Neural cell (in vitro differentiated cells): ENCODE measurements around the gene PPFIA4. TPM values are rescaled to one million over a fixed set of nuclear protein-coding genes. Genes with fewer than 3 reads are reported as not detected.

ENCODE experiments used
- H2AFZ ChIP-seq: fragments of 200-600, 300-800 bp; sonication (generic), shearing (Covaris generic); 2 replicates; pipeline ENCODE4 v1.6.0; 2014; ENCODE audit warnings: low read depth, mild to moderate bottlenecking, antibody characterized with exemption, low read length, moderate library complexity
- H3F3A ChIP-seq: fragments of 200-600 bp; shearing (Covaris generic); 2 replicates; pipeline ENCODE4 v1.6.1; 2016; ENCODE audit warnings: mild to moderate bottlenecking, moderate library complexity, mixed read lengths, antibody characterized with exemption, low read length; ENCODE audit not compliant: insufficient read depth, poor library complexity, severe bottlenecking
- H3K27ac ChIP-seq: fragments of 200-600, 300-800 bp; sonication (generic), shearing (Covaris generic); 2 replicates; pipeline ENCODE4 v1.5.1; 2014; ENCODE audit warnings: mild to moderate bottlenecking, low read length, moderate library complexity
- H3K27me3 ChIP-seq: fragments of 300-800, 200-600 bp; sonication (generic), shearing (Covaris generic); 2 replicates; pipeline ENCODE4 v1.6.0; 2014; ENCODE audit warnings: mild to moderate bottlenecking, low read depth, low read length, moderate library complexity; ENCODE audit not compliant: insufficient read depth
- H3K36me3 ChIP-seq: fragments of 300-800, 200-600 bp; sonication (generic), shearing (Covaris generic); 2 replicates; pipeline ENCODE4 v1.5.1; 2014; ENCODE audit warnings: mild to moderate bottlenecking, antibody characterized with exemption, low read length, moderate library complexity; ENCODE audit not compliant: insufficient read depth
- H3K4me2 ChIP-seq: fragments of 300-800, 200-600 bp; sonication (generic), shearing (Covaris generic); 2 replicates; pipeline ENCODE4 v1.6.0; 2014; ENCODE audit warnings: mild to moderate bottlenecking, low read length
- H3K4me3 ChIP-seq: fragments of 300-800, 200-600 bp; sonication (generic), shearing (Covaris generic); 2 replicates; pipeline ENCODE4 v1.5.1; 2014; ENCODE audit warnings: mild to moderate bottlenecking, low read length, moderate library complexity
- H3K79me2 ChIP-seq: fragments of 200-600 bp; shearing (Covaris generic); replicated peaks from 2 replicates; pipeline ENCODE4 v1.6.0; 2014; ENCODE audit warnings: mild to moderate bottlenecking, low read length, moderate library complexity; ENCODE audit not compliant: insufficient read depth
- H3K9ac ChIP-seq: fragments of 300-800, 200-600 bp; sonication (generic), shearing (Covaris generic); 2 replicates; pipeline ENCODE4 v1.6.1; 2016; ENCODE audit warnings: mild to moderate bottlenecking, low read length, mixed read lengths
- H3K9me2 ChIP-seq: fragments of 200-600 bp; shearing (Covaris generic); 2 replicates; pipeline ENCODE4 v1.6.1; 2016; ENCODE audit warnings: mild to moderate bottlenecking, low read length, mixed read lengths; ENCODE audit not compliant: insufficient read depth
- H3K9me3 ChIP-seq: fragments of 200-600, 300-800 bp; sonication (generic), shearing (Covaris generic); 2 replicates; pipeline ENCODE4 v1.6.1; 2016; ENCODE audit warnings: mild to moderate bottlenecking, mixed run types, low read length, moderate library complexity, mixed read lengths
- H4K20me1 ChIP-seq: fragments of 200-600 bp; shearing (Covaris generic); 2 replicates; pipeline ENCODE4 v1.6.1; 2016; ENCODE audit warnings: mild to moderate bottlenecking, mixed run types; ENCODE audit not compliant: insufficient read depth
- CTCF ChIP-seq: fragments of 450-650 bp; IDR thresholded peaks from 2 replicates; pipeline ENCODE4 v1.5.1; 2014; ENCODE audit warnings: antibody characterized with exemption, mild to moderate bottlenecking, moderate library complexity; ENCODE audit not compliant: poor library complexity, severe bottlenecking
- EZH2 ChIP-seq: fragments of 200-600, 300-800 bp; shearing (Covaris generic), sonication (generic); IDR thresholded peaks from 2 replicates; pipeline ENCODE4 v1.6.1; 2014; ENCODE audit warnings: antibody characterized with exemption, low read length, borderline replicate concordance, mild to moderate bottlenecking; ENCODE audit not compliant: insufficient read depth, poor library complexity, severe bottlenecking
- MXI1 ChIP-seq: fragments of 450-650 bp; conservative IDR thresholded peaks from 2 replicates; pipeline ENCODE4 v1.6.1; 2014; ENCODE audit warnings: antibody characterized with exemption, mild to moderate bottlenecking; ENCODE audit not compliant: poor library complexity, severe bottlenecking
- POLR2AphosphoS5 ChIP-seq: IDR thresholded peaks from 2 replicates; pipeline ENCODE4 v1.6.1; 2012
- RAD21 ChIP-seq: fragments of 450-650 bp; conservative IDR thresholded peaks from 2 replicates; pipeline ENCODE4 v1.6.1; 2014; ENCODE audit warnings: antibody characterized with exemption, mild to moderate bottlenecking, moderate library complexity
- REST ChIP-seq: IDR thresholded peaks from 2 replicates; pipeline ENCODE4 v1.6.1; 2012; ENCODE audit warnings: borderline replicate concordance
- SMC3 ChIP-seq: fragments of 450-650 bp; conservative IDR thresholded peaks from 2 replicates; pipeline ENCODE4 v1.6.1; 2014; ENCODE audit warnings: antibody characterized with exemption, mild to moderate bottlenecking, moderate library complexity; ENCODE audit not compliant: poor library complexity
- polyA plus RNA-seq: library from polyadenylated mRNA; depleted of rRNA; stranded (reverse); fragments of >200 nt; gene quantifications from 2 replicates; pipeline ENCODE4 v1.2.3, GENCODE V29; 2014

The PPFIA4 gene
- polyA plus RNA-seq, 1 donor from 2014 or later = 1.6 TPM

DNA sequence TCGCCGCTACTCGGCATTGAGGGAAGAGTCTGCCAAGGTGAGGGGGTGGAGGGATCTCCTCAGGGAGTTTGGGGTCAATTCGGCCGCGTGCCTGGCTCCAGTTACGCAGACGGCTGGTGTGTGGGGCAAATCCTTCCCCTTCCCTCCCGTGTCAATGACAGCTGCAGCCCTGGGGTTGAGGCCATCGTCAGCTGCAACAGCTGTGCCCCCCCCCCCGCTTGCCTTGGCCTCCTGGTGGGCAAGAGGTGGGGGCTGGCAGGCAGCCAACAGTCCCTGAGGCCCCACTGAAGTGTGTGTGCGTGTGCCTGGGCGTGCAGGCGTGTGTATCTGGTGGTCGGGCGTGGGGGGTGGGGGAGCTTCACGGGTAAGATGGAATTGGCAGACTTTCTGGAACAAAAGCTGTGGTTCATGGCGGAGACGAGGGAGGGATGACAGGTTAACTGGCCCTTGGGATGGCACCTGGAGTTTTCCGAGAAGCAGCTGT lies 25.6 kb downstream of the PPFIA4 start:
- Histone ChIP-seq H3K9me3 (no peaks in the 10 kb centered on the region), H3K36me3 (no peaks in the 10 kb centered on the region), H3K27me3 (no peaks in the 10 kb centered on the region), H3F3A (no peaks in the 10 kb centered on the region), H3K9me2 (no peaks in the 10 kb centered on the region), H2AFZ (no peak overlapping the region), H3K9ac (no peak overlapping the region), H3K4me3 (no peak overlapping the region), H3K4me2 (no peak overlapping the region), H3K79me2 (no peaks in the 10 kb centered on the region), H4K20me1 (no peaks in the 10 kb centered on the region), H3K27ac (no peak overlapping the region)
- no peak for TF ChIP-seq POLR2AphosphoS5
- TF ChIP-seq SMC3 = no peak
- TF ChIP-seq RAD21 = no peak
- TF ChIP-seq REST = no peak
- TF ChIP-seq EZH2 = no peak

GRCh38 chr1:203052601-203053000 lies 26.3 kb downstream of the PPFIA4 start:
- Histone ChIP-seq H3K79me2 (no peaks in the 10 kb centered on the region), H2AFZ (no peak overlapping the region), H3K27me3 (no peaks in the 10 kb centered on the region), H3K4me2 (no peak overlapping the region), H3K9me3 (no peaks in the 10 kb centered on the region), H3K27ac (no peak overlapping the region), H3K9me2 (no peaks in the 10 kb centered on the region), H3K36me3 (no peaks in the 10 kb centered on the region), H3K4me3 (no peak overlapping the region), H3K9ac (no peak overlapping the region), H4K20me1 (no peaks in the 10 kb centered on the region), H3F3A (no peaks in the 10 kb centered on the region)
- TF ChIP-seq CTCF (no peak), EZH2 (no peak), REST (no peak), MXI1 (no peak), RAD21 (no peak)
